ENCODE results near the gene ACOX1.
A peak's percentile ranks its signal among the peaks of the same experiment; 100 is the strongest.

Gene ACOX1

DNA sequence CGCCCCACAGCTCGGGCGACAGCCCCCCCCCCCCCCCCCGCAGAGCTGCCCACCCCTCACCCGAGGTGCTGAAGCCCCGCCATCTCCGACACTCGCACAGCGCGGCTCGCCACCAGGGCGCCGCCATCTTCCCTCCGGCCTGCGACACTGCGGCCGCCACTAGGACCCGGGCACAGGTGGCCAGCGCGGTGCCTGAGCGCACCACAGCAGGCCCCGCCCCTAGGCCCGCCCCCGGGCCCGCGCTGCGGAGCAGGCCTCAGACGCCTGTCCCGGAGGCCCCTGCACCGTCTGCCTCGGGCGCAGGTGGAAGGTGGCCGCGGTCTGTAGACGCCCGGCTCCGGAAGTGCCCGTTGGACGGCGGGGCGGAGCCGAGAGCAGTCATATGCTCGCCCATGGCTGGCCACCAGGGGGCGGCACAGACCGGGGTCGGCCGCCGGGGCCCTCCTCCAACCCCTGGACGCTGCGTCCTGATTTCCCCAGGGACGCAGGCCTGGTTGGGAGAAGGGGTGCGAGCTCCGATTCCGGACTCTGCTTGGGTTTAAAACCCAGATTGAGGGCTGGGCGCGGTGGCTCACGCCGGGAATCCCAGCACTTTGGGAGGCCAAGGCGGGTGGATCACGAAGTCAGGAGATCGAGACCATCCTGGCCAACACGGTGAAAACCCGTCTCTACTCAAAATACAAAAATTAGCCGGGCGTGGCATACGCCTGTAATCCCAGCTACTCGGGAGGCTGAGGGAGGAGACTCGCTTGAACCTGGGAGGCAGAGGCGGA lies 74.0 kb downstream of the ACOX1 start, which contains the start of gene MRPL38:
Gene MRPL38 (minus strand): TSS at position 136 of the 773 bp plus-strand sequence. CDS start 9 bp downstream, at position 127.
- DNase-seq, result peak; percentile 91 to 98

GRCh38 chr17:75902406-75902805 lies 76.6 kb downstream of the ACOX1 start:
- DNase-seq, result no peak

DNA sequence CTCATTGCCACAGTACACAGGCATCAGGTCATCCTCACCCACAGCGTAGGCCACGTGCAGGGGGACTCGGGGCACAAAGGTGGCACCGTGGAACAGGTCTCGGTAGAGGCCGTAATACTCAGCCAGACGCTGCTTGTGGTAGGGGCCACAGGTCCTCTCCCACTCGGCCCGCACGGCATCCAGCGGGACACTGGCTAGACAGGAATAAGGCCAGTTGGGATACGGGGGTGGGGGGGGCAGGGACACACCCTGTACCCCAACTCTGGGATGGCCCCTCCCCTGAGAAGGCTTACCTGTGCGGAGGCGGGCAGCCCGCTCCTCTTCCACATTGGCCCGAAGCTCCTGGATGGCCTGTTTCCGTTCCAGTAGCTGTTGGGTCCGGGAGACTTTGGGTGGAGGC lies 77.2 kb downstream of the ACOX1 start:
- no peak for DNase-seq

- DNase-seq, result no peak
These were observed 78.1 kb downstream of the ACOX1 start for GRCh38 chr17:75900691-75901533.

DNA sequence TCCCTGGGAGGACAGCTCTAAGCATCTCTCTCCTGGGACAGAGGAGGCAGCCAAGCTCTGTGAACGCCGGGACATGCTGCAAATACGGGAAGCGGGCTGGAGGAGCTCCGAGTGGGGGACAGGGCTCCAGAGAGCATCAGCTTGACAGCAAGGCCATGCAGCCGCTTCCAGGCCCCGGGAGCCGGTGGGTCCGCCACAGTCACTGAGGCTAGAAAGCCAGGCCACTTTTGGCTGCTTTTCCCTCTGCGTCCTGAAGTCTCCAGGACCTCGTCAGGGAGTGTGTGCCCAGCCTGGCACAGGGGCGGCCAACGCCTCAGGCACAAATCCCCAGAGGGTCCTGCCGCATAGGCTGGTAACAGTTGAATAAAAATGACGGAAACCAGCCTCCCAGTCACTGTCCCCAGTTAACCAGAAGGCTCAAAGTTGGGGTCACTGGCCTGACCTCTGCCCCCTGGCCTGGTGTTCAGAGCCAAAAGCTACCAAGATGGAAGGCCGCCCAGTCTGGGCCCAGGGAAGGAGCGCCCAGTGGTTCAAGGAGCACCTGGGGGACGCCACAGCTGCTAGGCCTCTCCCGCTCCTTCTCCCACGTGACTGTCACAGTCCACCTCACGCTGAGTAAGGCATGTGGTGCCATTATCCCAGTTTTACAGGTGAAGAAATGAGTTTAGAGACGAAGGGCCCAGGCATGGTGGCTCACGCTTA lies 79.0 kb downstream of the ACOX1 start:
- DNase-seq, result no peak

DNA sequence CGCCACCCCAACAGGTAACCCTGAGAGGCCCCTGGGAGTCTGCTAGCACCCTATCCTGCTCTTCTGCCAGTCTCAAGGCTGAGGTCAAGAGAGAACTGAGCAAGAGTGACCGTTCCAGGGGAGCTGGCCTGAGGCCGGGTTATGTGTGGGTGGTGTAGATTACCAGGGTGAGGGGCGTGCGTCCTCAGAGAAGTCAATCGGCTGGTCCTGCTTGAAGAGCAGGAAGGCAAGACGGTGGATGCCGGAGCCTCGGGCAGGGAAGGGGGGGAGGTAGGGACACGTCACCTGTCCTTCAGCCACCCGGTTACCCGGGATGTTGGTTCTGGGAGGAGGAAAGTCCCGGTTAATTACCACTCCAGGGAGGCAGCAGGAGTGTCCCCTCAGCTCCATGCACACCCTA lies 79.6 kb downstream of the ACOX1 start:
- no peak for DNase-seq

DNA sequence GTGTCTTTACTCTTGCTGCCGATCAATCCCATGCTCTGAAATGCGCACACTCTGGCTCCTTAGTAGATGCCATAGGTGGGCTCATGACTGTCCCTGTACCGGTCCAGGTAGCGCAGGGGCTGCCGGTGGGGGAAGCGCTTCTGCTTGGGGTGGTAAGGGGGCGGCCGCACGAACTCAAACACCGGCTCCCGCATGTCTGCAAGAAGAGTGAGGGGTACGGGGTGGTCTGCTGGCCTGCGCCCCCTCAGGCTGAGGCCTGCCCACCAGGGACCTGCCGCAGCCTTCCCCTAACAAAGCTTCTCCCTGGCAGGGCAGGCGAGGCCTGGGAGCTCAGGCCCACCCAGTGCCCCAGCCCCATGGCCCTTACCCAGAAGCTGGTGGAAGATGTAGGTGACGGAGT lies 80.2 kb downstream of the ACOX1 start:
- no peak for DNase-seq

DNA sequence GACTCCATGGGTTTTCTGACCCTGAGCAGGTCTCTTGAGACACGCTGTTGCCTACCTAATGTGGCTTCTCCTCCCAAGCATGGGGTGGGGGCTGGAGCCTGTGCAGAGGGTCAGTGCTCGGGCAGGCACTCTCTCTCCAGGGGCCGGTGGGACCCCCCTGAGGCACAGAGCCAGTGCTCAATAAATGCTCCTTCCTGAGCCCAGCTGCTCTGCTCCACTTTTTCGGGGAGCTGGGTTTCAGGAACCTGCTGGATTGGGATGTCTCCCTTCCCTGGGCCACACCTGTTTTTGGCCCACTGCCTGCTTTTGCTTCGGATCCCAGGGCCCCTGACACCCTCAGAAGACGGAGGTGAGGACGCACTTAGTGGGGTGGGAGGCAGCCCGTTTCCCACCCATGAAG lies 80.9 kb downstream of the ACOX1 start:
- no peak for DNase-seq

- DNase-seq, result no peak
These were observed 81.6 kb downstream of the ACOX1 start for GRCh38 chr17:75897160-75898019.

GRCh38 chr17:75896415-75897159 lies 82.4 kb downstream of the ACOX1 start, which contains the start of gene TRIM65:
Gene TRIM65 (minus strand): TSS chr17:75896951. CDS start chr17:75896937, 14 bp downstream.
- peak; percentile 37 to 87 for DNase-seq

GRCh38 chr17:75895370-75896155 lies 83.4 kb downstream of the ACOX1 start:
- peak; percentile 34 to 36 for DNase-seq

DNA sequence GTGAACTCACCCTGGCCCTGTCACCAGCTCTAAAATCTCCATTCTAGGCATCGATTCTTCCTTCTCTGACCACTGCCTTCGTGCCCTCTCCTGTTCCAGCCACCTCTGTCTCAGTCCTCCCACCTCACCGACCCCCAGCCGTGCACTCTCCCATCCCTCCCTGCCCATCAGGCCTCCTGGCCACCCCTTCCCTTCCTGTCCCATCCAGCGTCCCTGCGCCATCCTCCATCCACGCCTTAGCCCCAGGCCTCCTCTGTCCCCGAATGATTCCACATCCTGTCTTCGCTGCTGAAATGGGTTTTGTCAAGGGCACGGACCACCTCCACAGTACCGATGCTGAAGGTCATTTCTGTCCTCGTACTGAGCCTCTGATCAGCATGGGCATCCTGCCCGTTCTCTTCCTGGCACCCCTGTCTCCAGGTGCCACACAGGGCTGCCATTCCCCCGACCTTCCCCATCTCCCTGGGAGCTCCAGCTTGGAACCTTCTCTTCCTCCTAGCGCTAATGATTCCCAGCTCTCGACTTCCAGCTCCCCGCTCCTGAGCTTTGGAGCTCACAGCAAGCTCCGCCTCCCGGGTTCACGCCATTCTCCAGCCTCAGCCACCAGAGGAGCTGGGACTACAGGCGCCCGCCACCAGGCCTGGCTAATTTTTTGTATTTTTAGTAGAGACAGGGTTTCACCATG lies 84.8 kb downstream of the ACOX1 start:
- DNase-seq, result no peak

- no peak for DNase-seq
These were observed 85.5 kb downstream of the ACOX1 start for GRCh38 chr17:75893305-75894048.

GRCh38 chr17:75892556-75893224 lies 86.3 kb downstream of the ACOX1 start:
- DNase-seq, result no peak

DNA sequence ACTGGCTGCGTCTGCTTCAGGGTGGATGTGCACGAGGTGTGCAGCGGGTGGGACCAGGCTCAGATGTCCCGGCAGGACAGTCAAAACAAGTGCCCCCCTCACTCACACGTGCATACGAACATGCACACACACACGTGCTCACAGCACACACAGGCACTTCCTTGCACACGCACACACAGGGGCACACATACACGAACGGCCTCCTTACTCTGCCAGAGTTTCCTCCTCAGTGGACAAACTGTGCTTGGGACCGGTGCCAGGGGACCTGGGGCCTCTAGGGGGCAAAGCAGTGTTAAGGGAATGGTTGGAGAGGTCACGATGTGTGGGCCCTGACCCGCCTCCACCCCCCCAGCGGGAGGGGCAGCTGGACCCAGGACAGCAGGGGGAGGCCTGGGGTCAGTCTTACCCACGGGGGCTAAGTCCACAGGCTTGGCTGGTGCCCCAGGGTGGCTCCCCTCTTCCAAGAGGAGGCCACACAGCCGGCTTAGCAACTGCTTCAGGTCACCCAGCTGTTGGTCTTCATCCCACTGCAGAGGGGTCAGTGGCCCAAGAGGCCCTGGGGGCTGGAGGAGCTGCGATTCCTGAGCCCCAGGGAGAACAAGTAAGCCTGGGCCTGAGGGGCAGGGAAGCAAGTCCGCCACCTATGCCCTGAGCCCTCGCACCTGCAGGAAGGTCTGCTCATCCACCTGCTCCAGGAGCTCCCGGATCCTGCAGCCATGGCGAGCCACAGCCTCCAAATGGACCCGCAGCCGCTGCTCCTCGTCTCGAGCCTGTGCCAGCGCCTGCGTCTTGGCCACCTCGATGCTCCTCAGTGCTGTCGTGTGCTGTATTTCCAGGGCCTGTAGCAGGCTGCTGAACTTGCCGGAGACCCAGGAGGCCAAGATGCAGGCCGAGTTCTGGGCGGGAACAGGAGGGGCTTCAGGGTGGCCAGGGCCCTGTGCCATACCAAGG lies 87.1 kb downstream of the ACOX1 start:
- DNase-seq, result no peak
